Body of pancreas (tissue), 4 donors: ENCODE results near the gene TXNRD2.

ENCODE experiments used
- CTCF ChIP-seq, 7 experiments: fragments of 450-650 bp in 4 of 7; fragments of 200-600 bp in 3 of 7; sonication (generic) in 3 of 7; IDR thresholded peaks; one replicate each; pipeline ENCODE4 v1.5.1; 2016 to 2019; ENCODE audit warnings: antibody characterized with exemption in 7 of 7
- POLR2A ChIP-seq, 3 donors: fragments of 450-650 bp; IDR thresholded peaks; one replicate each; pipeline ENCODE4 v1.6.1; 2016; ENCODE audit warnings: antibody characterized with exemption in 3 of 3, mild to moderate bottlenecking in 2 of 3

GRCh38 chr22:19961868-19962245 lies 20.2 kb upstream of the TXNRD2 start:
- no peak for TF ChIP-seq CTCF (IDR thresholded peaks at IDR 0.05)
- no peak for TF ChIP-seq POLR2A (IDR thresholded peaks at IDR 0.05)
